K562 (cell line): ENCODE measurements around the gene NR4A2. TPM values are rescaled to one million over a fixed set of nuclear protein-coding genes. Genes with fewer than 3 reads are reported as not detected.

Experiments used
- DDX20 ChIP-seq: fragments of 450-650 bp; IDR thresholded peaks from 2 replicates; pipeline ENCODE4 v1.6.1; 2016; ENCODE audit warnings: missing genetic modification characterization, low read depth, mild to moderate bottlenecking, missing compliant biosample characterization, moderate library complexity
- EP400 ChIP-seq: fragments of 450-650 bp; IDR thresholded peaks from 2 replicates; pipeline ENCODE4 v1.6.1; 2017; ENCODE audit warnings: antibody characterized with exemption, mild to moderate bottlenecking, moderate library complexity
- FOSL1 ChIP-seq: fragments of 200-800 bp; sonication (Bioruptor generic); conservative IDR thresholded peaks from 2 replicates; pipeline ENCODE4 v1.6.1; 2016; ENCODE audit warnings: missing genetic modification characterization, missing compliant biosample characterization
- FOXK2 ChIP-seq, 2 experiments: fragments of 450-650 bp; IDR thresholded peaks in 1 of 2; conservative IDR thresholded peaks in 1 of 2; 2 replicates each; pipeline ENCODE4 v1.6.1; 2016; ENCODE audit warnings: low read depth in 2 of 2, mild to moderate bottlenecking in 1 of 2
- MTA3 ChIP-seq: fragments of 450-650 bp; formaldehyde crosslinking; IDR thresholded peaks from 2 replicates; pipeline ENCODE4 v1.6.1; 2017; ENCODE audit warnings: mild to moderate bottlenecking, borderline replicate concordance
- TAF9B ChIP-seq: fragments of 450-650 bp; IDR thresholded peaks from 2 replicates; pipeline ENCODE4 v1.6.1; 2018; ENCODE audit warnings: mild to moderate bottlenecking; ENCODE audit not compliant: partially characterized antibody
- ZBTB8A ChIP-seq: fragments of 450-650 bp; IDR thresholded peaks from 2 replicates; pipeline ENCODE4 v1.6.1; 2018; ENCODE audit warnings: mild to moderate bottlenecking, moderate library complexity; ENCODE audit not compliant: partially characterized antibody
- ZFP1 ChIP-seq: fragments of 450-650 bp; formaldehyde crosslinking; IDR thresholded peaks from 2 replicates; pipeline ENCODE4 v1.4.0; 2020; ENCODE audit warnings: mild to moderate bottlenecking, mixed read lengths
- ZNF121 ChIP-seq: sonication (generic); formaldehyde crosslinking; conservative IDR thresholded peaks from 2 replicates; pipeline ENCODE4 v1.8.0; 2022; ENCODE audit warnings: missing genetic modification reagents
- ZNF217 ChIP-seq: sonication (generic); formaldehyde crosslinking; IDR thresholded peaks from 2 replicates; pipeline ENCODE4 v1.8.0; 2022; ENCODE audit warnings: mild to moderate bottlenecking, missing genetic modification reagents
- ZNF384 ChIP-seq: IDR thresholded peaks from 2 replicates; pipeline ENCODE4 v1.6.1; 2012; ENCODE audit warnings: low read depth, low read length, improper control_type of control experiment
- polyA plus RNA-seq, 8 experiments: library from polyadenylated mRNA; depleted of rRNA in 4 of 8; stranded (reverse) in 5 of 8; unstranded in 3 of 8; fragments of >200 nt; fragmentation: Nextera tagmentation in 2 of 8; fragmentation: Illumina TruSeq in 1 of 8; extraction: Ambion mirVana in 2 of 8; extraction: Trizol in 1 of 8; gene quantifications; 2 replicates each; pipeline versions ENCODE4 v1.2.1 to v1.2.3, GENCODE V29; 2011 to 2014; ENCODE audit warnings: inconsistent platforms in 1 of 8, missing spikeins in 1 of 8
- total RNA-seq, 7 experiments: library from RNA; depleted of rRNA in 6 of 7; stranded (reverse); fragments of >200 nt in 6 of 7; fragmentation: Illumina TruSeq in 2 of 7; extraction: Trizol in 2 of 7; gene quantifications; 2 replicates each; pipeline versions ENCODE4 v1.2.1 to v1.2.3, GENCODE V29; 2011 to 2021; ENCODE audit warnings: low replicate concordance in 1 of 7
- TF ChIP-seq, protein P1 (sequence below): IDR thresholded peaks from 2 replicates; pipeline ENCODE4 v1.6.1; 2012; ENCODE audit warnings: low read depth, low read length, improper control_type of control experiment, borderline replicate concordance
- TF ChIP-seq, protein P2 (sequence below), 2 experiments: fragments of 200-800 bp in 1 of 2; sonication (Bioruptor generic) in 1 of 2; sonication (generic) in 1 of 2; formaldehyde crosslinking in 1 of 2; IDR thresholded peaks in 1 of 2; conservative IDR thresholded peaks in 1 of 2; 2 replicates each; pipeline versions ENCODE4 v1.5.0 to v1.6.1; 2016 to 2020; ENCODE audit warnings: missing compliant biosample characterization in 1 of 2, missing genetic modification characterization in 1 of 2, missing genetic modification reagents in 1 of 2
- TF ChIP-seq, protein P3 (sequence below): sonication (generic); formaldehyde crosslinking; IDR thresholded peaks from 2 replicates; pipeline ENCODE4 v1.8.0; 2022; ENCODE audit warnings: mild to moderate bottlenecking, missing genetic modification reagents
- TF ChIP-seq, protein P4 (sequence below), 2 experiments: fragments of 250-450 bp in 1 of 2; fragments of 450-650 bp in 1 of 2; sonication (Bioruptor Pico) in 1 of 2; IDR thresholded peaks; 2 replicates each; pipeline versions ENCODE4 v1.6.1 to v1.8.0; 2016 to 2021; ENCODE audit warnings: mild to moderate bottlenecking in 2 of 2, moderate library complexity in 2 of 2, missing compliant biosample characterization in 1 of 2, missing genetic modification characterization in 1 of 2

Gene NR4A2
- total and polyA plus RNA-seq, 9 of the 15 experiments (the other 6 are each of a cell fraction or from before 2014, with no cell fraction given), result 0.94 to 5.1 (median 1.3) TPM

DNA sequence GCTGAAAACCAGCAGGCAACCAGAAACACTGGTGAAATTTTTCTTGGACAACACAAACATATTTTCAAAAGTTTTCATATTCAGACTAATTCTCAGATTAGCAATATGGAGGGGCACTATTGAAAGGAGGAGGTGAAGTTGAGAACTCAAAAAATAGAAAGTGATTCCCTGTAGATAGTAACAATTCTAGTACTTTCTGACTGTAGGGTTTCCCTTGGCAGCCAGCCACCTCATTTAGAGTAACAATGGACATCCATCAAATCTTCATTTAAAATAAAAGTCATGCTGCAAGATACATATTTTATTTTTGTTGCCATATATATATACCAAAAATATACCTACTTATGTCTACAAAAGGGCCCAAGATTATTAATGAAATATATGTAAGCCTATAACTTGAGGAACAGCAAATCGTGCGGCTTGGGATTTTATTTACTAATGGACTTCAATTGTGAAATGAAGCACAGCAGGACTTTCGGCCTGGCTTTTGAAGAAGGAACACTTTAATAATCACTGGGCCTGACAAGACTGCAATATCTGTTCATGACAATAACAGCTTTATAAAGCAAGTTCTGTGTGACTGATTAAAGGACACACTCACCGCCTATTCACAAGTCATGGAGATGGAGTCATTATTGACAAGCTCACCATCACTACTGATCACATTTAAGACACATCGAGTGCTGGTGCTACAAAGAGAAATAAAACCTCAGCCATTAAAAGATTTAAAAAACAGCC lies 6.8 kb upstream of the NR4A2 start (continued):
- TF ChIP-seq, protein P1, sequence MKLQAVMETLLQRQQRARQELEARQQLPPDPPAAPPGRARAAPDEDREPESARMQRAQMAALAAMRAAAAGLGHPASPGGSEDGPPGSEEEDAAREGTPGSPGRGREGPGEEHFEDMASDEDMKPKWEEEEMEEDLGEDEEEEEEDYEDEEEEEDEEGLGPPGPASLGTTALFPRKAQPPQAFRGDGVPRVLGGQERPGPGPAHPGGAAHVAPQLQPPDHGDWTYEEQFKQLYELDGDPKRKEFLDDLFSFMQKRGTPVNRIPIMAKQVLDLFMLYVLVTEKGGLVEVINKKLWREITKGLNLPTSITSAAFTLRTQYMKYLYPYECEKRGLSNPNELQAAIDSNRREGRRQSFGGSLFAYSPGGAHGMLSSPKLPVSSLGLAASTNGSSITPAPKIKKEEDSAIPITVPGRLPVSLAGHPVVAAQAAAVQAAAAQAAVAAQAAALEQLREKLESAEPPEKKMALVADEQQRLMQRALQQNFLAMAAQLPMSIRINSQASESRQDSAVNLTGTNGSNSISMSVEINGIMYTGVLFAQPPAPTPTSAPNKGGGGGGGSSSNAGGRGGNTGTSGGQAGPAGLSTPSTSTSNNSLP, result 0 out of 2 replicates have a peak, but pooled peaks have one; percentile 27
- TF ChIP-seq ZNF384 (no peak), TAF9B (peak; percentile 20), EP400 (peak; percentile 48), ZNF217 (CRISPR knock-in tag) (no peak), FOSL1 (tag) (0 out of 2 replicates have a peak, but pooled peaks have one; percentile 13), FOXK2 (conservative IDR thresholded peaks at IDR 0.05 in 1 of 2, IDR thresholded peaks at IDR 0.05 in 1 of 2; ENCODE audit: low read depth in 2 of 2) (peak in 1 of 2 experiments; percentile 37; a peak in 1 of 4 replicates), ZFP1 (no peak), ZNF121 (CRISPR knock-in tag) (no peak), ZBTB8A (no peak), MTA3 (peak; percentile 23; the same call in 1 of the 2 replicates), DDX20 (tag) (no peak)
- TF ChIP-seq, protein P2, sequence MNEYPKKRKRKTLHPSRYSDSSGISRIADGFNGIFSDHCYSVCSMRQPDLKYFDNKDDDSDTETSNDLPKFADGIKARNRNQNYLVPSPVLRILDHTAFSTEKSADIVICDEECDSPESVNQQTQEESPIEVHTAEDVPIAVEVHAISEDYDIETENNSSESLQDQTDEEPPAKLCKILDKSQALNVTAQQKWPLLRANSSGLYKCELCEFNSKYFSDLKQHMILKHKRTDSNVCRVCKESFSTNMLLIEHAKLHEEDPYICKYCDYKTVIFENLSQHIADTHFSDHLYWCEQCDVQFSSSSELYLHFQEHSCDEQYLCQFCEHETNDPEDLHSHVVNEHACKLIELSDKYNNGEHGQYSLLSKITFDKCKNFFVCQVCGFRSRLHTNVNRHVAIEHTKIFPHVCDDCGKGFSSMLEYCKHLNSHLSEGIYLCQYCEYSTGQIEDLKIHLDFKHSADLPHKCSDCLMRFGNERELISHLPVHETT (CRISPR knock-in tag; conservative IDR thresholded peaks at IDR 0.05 in 1 of 2, IDR thresholded peaks at IDR 0.05 in 1 of 2), result 0 out of 4 replicates have a peak, but pooled peaks of 1 of the 2 experiments have one; percentile 35
- TF ChIP-seq, protein P3, sequence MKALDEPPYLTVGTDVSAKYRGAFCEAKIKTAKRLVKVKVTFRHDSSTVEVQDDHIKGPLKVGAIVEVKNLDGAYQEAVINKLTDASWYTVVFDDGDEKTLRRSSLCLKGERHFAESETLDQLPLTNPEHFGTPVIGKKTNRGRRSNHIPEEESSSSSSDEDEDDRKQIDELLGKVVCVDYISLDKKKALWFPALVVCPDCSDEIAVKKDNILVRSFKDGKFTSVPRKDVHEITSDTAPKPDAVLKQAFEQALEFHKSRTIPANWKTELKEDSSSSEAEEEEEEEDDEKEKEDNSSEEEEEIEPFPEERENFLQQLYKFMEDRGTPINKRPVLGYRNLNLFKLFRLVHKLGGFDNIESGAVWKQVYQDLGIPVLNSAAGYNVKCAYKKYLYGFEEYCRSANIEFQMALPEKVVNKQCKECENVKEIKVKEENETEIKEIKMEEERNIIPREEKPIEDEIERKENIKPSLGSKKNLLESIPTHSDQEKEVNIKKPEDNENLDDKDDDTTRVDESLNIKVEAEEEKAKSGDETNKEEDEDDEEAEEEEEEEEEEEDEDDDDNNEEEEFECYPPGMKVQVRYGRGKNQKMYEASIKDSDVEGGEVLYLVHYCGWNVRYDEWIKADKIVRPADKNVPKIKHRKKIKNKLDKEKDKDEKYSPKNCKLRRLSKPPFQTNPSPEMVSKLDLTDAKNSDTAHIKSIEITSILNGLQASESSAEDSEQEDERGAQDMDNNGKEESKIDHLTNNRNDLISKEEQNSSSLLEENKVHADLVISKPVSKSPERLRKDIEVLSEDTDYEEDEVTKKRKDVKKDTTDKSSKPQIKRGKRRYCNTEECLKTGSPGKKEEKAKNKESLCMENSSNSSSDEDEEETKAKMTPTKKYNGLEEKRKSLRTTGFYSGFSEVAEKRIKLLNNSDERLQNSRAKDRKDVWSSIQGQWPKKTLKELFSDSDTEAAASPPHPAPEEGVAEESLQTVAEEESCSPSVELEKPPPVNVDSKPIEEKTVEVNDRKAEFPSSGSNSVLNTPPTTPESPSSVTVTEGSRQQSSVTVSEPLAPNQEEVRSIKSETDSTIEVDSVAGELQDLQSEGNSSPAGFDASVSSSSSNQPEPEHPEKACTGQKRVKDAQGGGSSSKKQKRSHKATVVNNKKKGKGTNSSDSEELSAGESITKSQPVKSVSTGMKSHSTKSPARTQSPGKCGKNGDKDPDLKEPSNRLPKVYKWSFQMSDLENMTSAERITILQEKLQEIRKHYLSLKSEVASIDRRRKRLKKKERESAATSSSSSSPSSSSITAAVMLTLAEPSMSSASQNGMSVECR (CRISPR knock-in tag), result no peak
- TF ChIP-seq, protein P4, sequence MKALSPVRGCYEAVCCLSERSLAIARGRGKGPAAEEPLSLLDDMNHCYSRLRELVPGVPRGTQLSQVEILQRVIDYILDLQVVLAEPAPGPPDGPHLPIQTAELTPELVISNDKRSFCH (CRISPR knock-in tag; IDR thresholded peaks at IDR 0.05), result no peak
- TF ChIP-seq, protein P4 (tag; IDR thresholded peaks at IDR 0.05), result peak; percentile 39; the same call in 1 of the 2 replicates
